ENCODE measurements around the gene WDR86.

GRCh38 chr7:151385626-151386300 is 24.1 kb downstream of the WDR86 start:
- TF ChIP-seq CTCF (conservative IDR thresholded peaks at IDR 0.05) = no peak
- TF ChIP-seq EZH2 (IDR thresholded peaks at IDR 0.05; ENCODE audit: low read depth) = no peak
